Neural crest cell (in vitro differentiated cells): ENCODE measurements around the gene AGPS. TPM values are rescaled to one million over a fixed set of nuclear protein-coding genes. Genes with fewer than 3 reads are reported as not detected.

Experiments
- total RNA-seq: library from RNA; stranded (reverse); gene quantifications from 2 replicates; pipeline ENCODE4 v1.2.1, GENCODE V29; 2021

Gene AGPS
- total RNA-seq, 1 donor from 2014 or later, result 51.5 TPM

Other genes starting within 250 kb of the AGPS start
- gene HNRNPA3, start 180.0 kb upstream of the AGPS start, total RNA-seq, result 397 and 416 TPM in 2 replicates
- 32.3 and 34.0 TPM in 2 replicates for gene NFE2L2, start 128.0 kb upstream of the AGPS start, total RNA-seq